CD4-positive, CD25-positive, alpha-beta regulatory T cell (primary cell): ENCODE results near the gene GREM2. TPM values are rescaled to one million over a fixed set of nuclear protein-coding genes. Genes with fewer than 3 reads are reported as not detected.

Source experiments
- ATAC-seq, 2 donors: fragments of 150-1000 bp; cut with Tn5 transposase; one replicate each; pipeline ENCODE4 v1.10.0; 2021; ENCODE audit warnings: low read depth in 2 of 2, moderate number of reproducible peaks in 2 of 2, moderate library complexity in 1 of 2
- DNase-seq, 3 donors: peaks; one replicate each; pipeline versions ENCODE4 v3.0.0 to v3.0.0-alpha.2; 2012 to 2022; ENCODE audit warnings: mixed read lengths in 1 of 3
- H3K27ac ChIP-seq: one replicate; pipeline ENCODE4 v1.7.0; 2013; ENCODE audit warnings: mild to moderate bottlenecking, low read length; ENCODE audit not compliant: insufficient read depth, poor library complexity, severe bottlenecking
- H3K27me3 ChIP-seq: one replicate; pipeline ENCODE4 v1.7.0; 2013; ENCODE audit warnings: low read length; ENCODE audit not compliant: control insufficient read depth, insufficient read depth
- H3K36me3 ChIP-seq: one replicate; pipeline ENCODE4 v1.7.0; 2013; ENCODE audit warnings: mild to moderate bottlenecking, low read length, moderate library complexity; ENCODE audit not compliant: control insufficient read depth, insufficient read depth
- H3K4me1 ChIP-seq: 2 replicates; pipeline ENCODE4 v1.7.0; 2013; ENCODE audit warnings: mild to moderate bottlenecking, low read length; ENCODE audit not compliant: insufficient read depth, control insufficient read depth, poor library complexity, severe bottlenecking
- H3K4me3 ChIP-seq: one replicate; pipeline ENCODE4 v1.7.0; 2013; ENCODE audit warnings: low read depth, mild to moderate bottlenecking, low read length, moderate library complexity
- H3K9me3 ChIP-seq, 2 experiments: 1 replicate in 1 of 2; 2 replicates in 1 of 2; pipeline ENCODE4 v1.7.0; 2013; ENCODE audit warnings: low read length in 2 of 2, mild to moderate bottlenecking in 1 of 2, moderate library complexity in 1 of 2; ENCODE audit not compliant: control insufficient read depth in 2 of 2
- H3K27ac Mint-ChIP-seq, 3 donors: one replicate each; pipeline ENCODE4 v1.8.0; 2020 to 2022; ENCODE audit warnings: mild to moderate bottlenecking in 3 of 3, mixed read lengths in 3 of 3, moderate library complexity in 2 of 3
- H3K27me3 Mint-ChIP-seq: one replicate; pipeline ENCODE4 v1.8.0; 2022; ENCODE audit warnings: mild to moderate bottlenecking, mixed read lengths
- H3K36me3 Mint-ChIP-seq: one replicate; pipeline ENCODE4 v1.8.0; 2020; ENCODE audit warnings: mixed read lengths
- H3K4me1 Mint-ChIP-seq, 4 donors: one replicate each; pipeline ENCODE4 v1.8.0; 2020 to 2022; ENCODE audit warnings: mixed read lengths in 4 of 4, mild to moderate bottlenecking in 1 of 4
- H3K4me3 Mint-ChIP-seq, 4 donors: one replicate each; pipeline ENCODE4 v1.8.0; 2020 to 2022; ENCODE audit warnings: mild to moderate bottlenecking in 4 of 4, mixed read lengths in 4 of 4, moderate library complexity in 3 of 4
- H3K9me3 Mint-ChIP-seq, 7 donors: one replicate each; pipeline ENCODE4 v1.8.0; 2020 to 2022; ENCODE audit warnings: mixed read lengths in 7 of 7, mild to moderate bottlenecking in 3 of 7, moderate library complexity in 2 of 7
- polyA plus RNA-seq, 4 donors: library from polyadenylated mRNA; unstranded; fragments of 300-500 nt; fragmentation: Illumina TruSeq; gene quantifications; one replicate each; pipeline ENCODE4 v1.2.3, GENCODE V29; 2021
- total RNA-seq: library from RNA; stranded (reverse); gene quantifications from one replicate; pipeline ENCODE4 v1.2.3, GENCODE V29; 2022

Gene GREM2
- total and polyA plus RNA-seq, 5 donors from 2014 or later: not detected

DNA sequence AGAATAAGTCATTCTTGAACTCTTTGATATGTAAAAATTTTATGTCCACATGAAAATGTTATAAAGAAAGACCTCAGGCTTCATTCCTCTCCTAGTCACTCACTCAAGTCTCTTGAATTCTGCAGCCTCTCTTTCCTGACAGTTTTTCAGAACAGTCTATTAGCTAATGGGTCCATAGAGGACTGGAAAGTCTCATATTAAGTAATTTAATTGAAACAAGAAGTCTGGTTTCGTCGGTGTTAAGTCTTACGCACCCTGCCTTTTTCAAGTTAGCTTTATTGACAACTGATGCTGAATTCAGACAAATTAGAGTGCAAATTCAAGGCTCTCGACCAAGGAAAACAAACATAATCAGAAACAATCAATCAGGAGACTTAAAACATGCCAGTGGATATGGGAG lies 105.8 kb downstream of the GREM2 start:
- Mint-ChIP-seq H3K4me1 (no peaks in the 10 kb centered on the region), H3K4me3 (no peak overlapping the region), H3K9me3 (peaks cover 4 to 18% (median 7%) of the 10 kb centered on the region in 7 donors), H3K27ac (no peak overlapping the region), H3K27me3 (no peaks in the 10 kb centered on the region), H3K36me3 (no peaks in the 10 kb centered on the region)
- no peak for ATAC-seq
- no peaks in the 10 kb centered on the region for H3K36me3 ChIP-seq
- H3K27ac ChIP-seq: no peak overlapping the region
- H3K27me3 ChIP-seq: no peaks in the 10 kb centered on the region
- peaks cover 2 to 4% of the 10 kb centered on the region in 2 experiments for H3K9me3 ChIP-seq
- no peak for DNase-seq
- H3K4me1 ChIP-seq: no peaks in the 10 kb centered on the region
- H3K4me3 ChIP-seq: no peak overlapping the region

GRCh38 chr1:240503558-240503957 lies 108.4 kb downstream of the GREM2 start:
- no peak overlapping the region for H3K27ac Mint-ChIP-seq
- H3K27me3 ChIP-seq: no peaks in the 10 kb centered on the region
- no peaks in the 10 kb centered on the region for H3K27me3 Mint-ChIP-seq
- DNase-seq (no peak), ATAC-seq (no peak)
- H3K4me3 ChIP-seq: no peak overlapping the region
- H3K4me1 Mint-ChIP-seq: no peaks in the 10 kb centered on the region
- H3K27ac ChIP-seq: no peak overlapping the region
- H3K9me3 ChIP-seq: peaks cover 4 to 6% of the 10 kb centered on the region in 2 experiments
- H3K36me3 Mint-ChIP-seq: no peaks in the 10 kb centered on the region
- H3K4me3 Mint-ChIP-seq: no peak overlapping the region
- no peaks in the 10 kb centered on the region for H3K36me3 ChIP-seq
- H3K9me3 Mint-ChIP-seq: peaks cover 0 to 12% (median 8%) of the 10 kb centered on the region in 7 donors
- H3K4me1 ChIP-seq: no peaks in the 10 kb centered on the region

GRCh38 chr1:240503036-240503435 lies 108.9 kb downstream of the GREM2 start:
- H3K36me3 ChIP-seq: no peaks in the 10 kb centered on the region
- no peak for ATAC-seq
- Mint-ChIP-seq H3K4me1 (no peaks in the 10 kb centered on the region), H3K36me3 (no peaks in the 10 kb centered on the region), H3K27me3 (no peaks in the 10 kb centered on the region), H3K9me3 (peaks cover 0 to 12% (median 8%) of the 10 kb centered on the region in 7 donors), H3K27ac (no peak overlapping the region), H3K4me3 (no peak overlapping the region)
- peaks cover 4 to 6% of the 10 kb centered on the region in 2 experiments for H3K9me3 ChIP-seq
- DNase-seq: no peak
- H3K27me3 ChIP-seq: no peaks in the 10 kb centered on the region
- no peaks in the 10 kb centered on the region for H3K4me1 ChIP-seq
- no peak overlapping the region for H3K27ac ChIP-seq
- no peak overlapping the region for H3K4me3 ChIP-seq

- Mint-ChIP-seq H3K4me3 (no peak overlapping the region), H3K36me3 (no peaks in the 10 kb centered on the region), H3K27ac (no peak overlapping the region), H3K4me1 (no peaks in the 10 kb centered on the region), H3K9me3 (peaks cover 0 to 19% (median 2%) of the 10 kb centered on the region in 7 donors), H3K27me3 (no peaks in the 10 kb centered on the region)
- Histone ChIP-seq H3K36me3 (no peaks in the 10 kb centered on the region), H3K9me3 (peaks cover 0 to 4% of the 10 kb centered on the region in 2 experiments), H3K4me1 (no peaks in the 10 kb centered on the region), H3K4me3 (no peak overlapping the region), H3K27me3 (no peaks in the 10 kb centered on the region), H3K27ac (no peak overlapping the region)
- DNase-seq (no peak), ATAC-seq (no peak)
Observed at GRCh38 chr1:240501115-240501514, 110.8 kb downstream of the GREM2 start.

GRCh38 chr1:240500647-240501046 lies 111.3 kb downstream of the GREM2 start:
- H3K4me3 Mint-ChIP-seq: no peak overlapping the region
- H3K4me1 Mint-ChIP-seq: no peaks in the 10 kb centered on the region
- no peak for ATAC-seq
- H3K27ac Mint-ChIP-seq: no peak overlapping the region
- no peaks in the 10 kb centered on the region for H3K4me1 ChIP-seq
- no peaks in the 10 kb centered on the region for H3K36me3 Mint-ChIP-seq
- peaks cover 0 to 4% of the 10 kb centered on the region in 2 experiments for H3K9me3 ChIP-seq
- peaks cover 0 to 20% (median 2%) of the 10 kb centered on the region in 7 donors for H3K9me3 Mint-ChIP-seq
- H3K27me3 ChIP-seq: no peaks in the 10 kb centered on the region
- H3K27me3 Mint-ChIP-seq: no peaks in the 10 kb centered on the region
- no peak overlapping the region for H3K27ac ChIP-seq
- H3K36me3 ChIP-seq: no peaks in the 10 kb centered on the region
- DNase-seq: no peak
- H3K4me3 ChIP-seq: no peak overlapping the region

DNA sequence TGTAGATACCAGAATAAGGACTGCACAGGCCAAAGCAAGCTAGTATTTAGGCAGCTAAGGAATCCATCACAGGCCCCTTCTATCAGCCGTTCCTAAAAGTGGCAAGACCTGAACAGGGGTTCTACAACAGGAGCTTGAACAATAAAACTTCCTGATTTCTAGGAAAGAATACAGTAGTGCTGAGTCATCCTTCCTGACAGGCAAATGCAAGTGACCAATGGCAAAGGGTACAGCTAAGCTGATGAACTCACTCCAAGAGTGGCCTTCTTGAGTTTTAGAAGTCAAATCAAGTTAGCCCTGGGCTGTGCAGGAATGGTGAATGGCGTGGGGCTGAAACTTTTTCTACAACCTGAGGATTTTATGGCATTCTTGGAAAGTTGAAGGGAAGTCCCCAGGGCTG lies 112.9 kb downstream of the GREM2 start:
- no peaks in the 10 kb centered on the region for H3K4me1 Mint-ChIP-seq
- no peaks in the 10 kb centered on the region for H3K27me3 ChIP-seq
- no peak overlapping the region for H3K4me3 ChIP-seq
- peaks cover 0 to 4% of the 10 kb centered on the region in 2 experiments for H3K9me3 ChIP-seq
- no peaks in the 10 kb centered on the region for H3K36me3 ChIP-seq
- H3K27me3 Mint-ChIP-seq: no peaks in the 10 kb centered on the region
- DNase-seq: no peak
- H3K4me1 ChIP-seq: no peaks in the 10 kb centered on the region
- H3K27ac ChIP-seq: no peak overlapping the region
- no peak for ATAC-seq
- no peak overlapping the region for H3K27ac Mint-ChIP-seq
- H3K36me3 Mint-ChIP-seq: no peaks in the 10 kb centered on the region
- peaks cover 0 to 20% (median 2%) of the 10 kb centered on the region in 7 donors for H3K9me3 Mint-ChIP-seq
- no peak overlapping the region for H3K4me3 Mint-ChIP-seq

GRCh38 chr1:240498335-240498734 lies 113.6 kb downstream of the GREM2 start:
- no peaks in the 10 kb centered on the region for H3K36me3 ChIP-seq
- no peaks in the 10 kb centered on the region for H3K4me1 Mint-ChIP-seq
- H3K27me3 Mint-ChIP-seq: no peaks in the 10 kb centered on the region
- H3K4me3 Mint-ChIP-seq: no peak overlapping the region
- ATAC-seq (no peak), DNase-seq (no peak)
- peaks cover 0 to 4% of the 10 kb centered on the region in 2 experiments for H3K9me3 ChIP-seq
- H3K36me3 Mint-ChIP-seq: no peaks in the 10 kb centered on the region
- H3K27me3 ChIP-seq: no peaks in the 10 kb centered on the region
- H3K9me3 Mint-ChIP-seq: peaks cover 0 to 20% (median 2%) of the 10 kb centered on the region in 7 donors
- H3K27ac Mint-ChIP-seq: no peak overlapping the region
- no peaks in the 10 kb centered on the region for H3K4me1 ChIP-seq
- H3K4me3 ChIP-seq: no peak overlapping the region
- H3K27ac ChIP-seq: no peak overlapping the region

GRCh38 chr1:240497908-240498307 lies 114.0 kb downstream of the GREM2 start:
- H3K27ac Mint-ChIP-seq: no peak overlapping the region
- Histone ChIP-seq H3K9me3 (peaks cover 0 to 4% of the 10 kb centered on the region in 2 experiments), H3K27me3 (no peaks in the 10 kb centered on the region), H3K27ac (no peak overlapping the region), H3K4me1 (no peaks in the 10 kb centered on the region), H3K36me3 (no peaks in the 10 kb centered on the region), H3K4me3 (no peak overlapping the region)
- H3K4me1 Mint-ChIP-seq: no peaks in the 10 kb centered on the region
- H3K27me3 Mint-ChIP-seq: no peaks in the 10 kb centered on the region
- H3K4me3 Mint-ChIP-seq: no peak overlapping the region
- no peak for DNase-seq
- peaks cover 0 to 20% (median 2%) of the 10 kb centered on the region in 7 donors for H3K9me3 Mint-ChIP-seq
- no peak for ATAC-seq
- H3K36me3 Mint-ChIP-seq: no peaks in the 10 kb centered on the region
